ENCODE data around the gene GIPR. TPM values are rescaled to one million over a fixed set of nuclear protein-coding genes. Genes with fewer than 3 reads are reported as not detected.

GIPR gene
- total and polyA plus RNA-seq, 8 donors, result 2.6 to 49.0 (median 7.7) TPM

DNA sequence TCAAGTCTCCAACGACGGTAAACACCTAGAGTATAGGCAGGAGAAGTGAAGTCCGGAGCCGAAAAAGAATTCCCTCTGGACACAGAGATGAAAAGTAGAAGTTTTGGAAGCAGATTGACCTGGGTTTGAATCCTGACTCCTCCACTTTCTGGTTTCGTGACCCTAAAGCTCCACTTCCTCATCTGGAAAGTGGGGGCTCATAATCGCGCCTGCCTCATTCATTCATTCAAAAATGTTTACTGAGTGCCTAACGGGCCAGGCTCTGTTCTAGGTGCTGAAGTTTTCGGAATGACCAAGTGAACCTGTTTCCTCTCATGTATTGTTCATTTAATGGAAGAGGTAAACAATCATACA is 21.7 kb upstream of the GIPR start:
- intact Hi-C loops (cut with DNase I), result no loop called here

DNA sequence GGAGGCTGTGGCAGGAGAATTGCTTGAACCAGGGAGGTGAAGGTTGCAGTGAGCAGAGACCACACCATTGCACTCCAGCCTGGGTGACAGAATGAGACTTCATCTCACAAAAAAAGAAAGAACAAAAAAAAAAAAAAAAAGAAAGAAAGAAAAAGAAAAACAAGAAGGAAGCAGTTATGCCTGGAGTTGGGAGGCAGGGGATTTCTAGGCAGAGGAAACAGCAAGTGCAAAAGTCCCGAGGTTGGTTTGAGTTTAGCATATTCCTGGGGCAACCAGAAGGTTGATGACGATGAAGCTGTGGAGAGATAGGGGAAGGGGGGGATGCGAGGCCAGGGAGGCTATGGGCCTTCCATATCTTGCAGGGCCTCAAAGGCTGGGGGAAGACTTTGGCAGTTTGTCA is 17.3 kb upstream of the GIPR start:
- no peak for DNase-seq
- intact Hi-C loops (cut with DNase I), result no loop called here
- WGBS, 2 donors, result 77 to 79% methylated on average over 3 of the region's 3 CpGs
- no peak overlapping the region for H3K4me3 ChIP-seq
- H3K4me1 ChIP-seq, result peaks cover 0 to 2% (median 0%) of the 10 kb centered on the region in 3 donors
- H3K9me3 ChIP-seq, result no peaks in the 10 kb centered on the region
- TF ChIP-seq, protein P1, sequence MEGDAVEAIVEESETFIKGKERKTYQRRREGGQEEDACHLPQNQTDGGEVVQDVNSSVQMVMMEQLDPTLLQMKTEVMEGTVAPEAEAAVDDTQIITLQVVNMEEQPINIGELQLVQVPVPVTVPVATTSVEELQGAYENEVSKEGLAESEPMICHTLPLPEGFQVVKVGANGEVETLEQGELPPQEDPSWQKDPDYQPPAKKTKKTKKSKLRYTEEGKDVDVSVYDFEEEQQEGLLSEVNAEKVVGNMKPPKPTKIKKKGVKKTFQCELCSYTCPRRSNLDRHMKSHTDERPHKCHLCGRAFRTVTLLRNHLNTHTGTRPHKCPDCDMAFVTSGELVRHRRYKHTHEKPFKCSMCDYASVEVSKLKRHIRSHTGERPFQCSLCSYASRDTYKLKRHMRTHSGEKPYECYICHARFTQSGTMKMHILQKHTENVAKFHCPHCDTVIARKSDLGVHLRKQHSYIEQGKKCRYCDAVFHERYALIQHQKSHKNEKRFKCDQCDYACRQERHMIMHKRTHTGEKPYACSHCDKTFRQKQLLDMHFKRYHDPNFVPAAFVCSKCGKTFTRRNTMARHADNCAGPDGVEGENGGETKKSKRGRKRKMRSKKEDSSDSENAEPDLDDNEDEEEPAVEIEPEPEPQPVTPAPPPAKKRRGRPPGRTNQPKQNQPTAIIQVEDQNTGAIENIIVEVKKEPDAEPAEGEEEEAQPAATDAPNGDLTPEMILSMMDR (IDR thresholded peaks at IDR 0.05), result no peak
- no peaks in the 10 kb centered on the region for H3K27me3 ChIP-seq
- no peak for FAIRE-seq
- no peak overlapping the region for H3K27ac ChIP-seq
- no peak for ATAC-seq
- H3K36me3 ChIP-seq, result no peaks in the 10 kb centered on the region

More for the DNA sequence above, 21.7 kb upstream of the GIPR start:
- TF ChIP-seq, protein P1 (IDR thresholded peaks at IDR 0.05), result no peak
- H3K4me3 ChIP-seq, result peak overlapping the region in 1 of 4 donors; percentile 34
- no peaks in the 10 kb centered on the region for H3K9me3 ChIP-seq
- no peak for ATAC-seq
- no peak overlapping the region for H3K27ac ChIP-seq
- H3K27me3 ChIP-seq, result no peaks in the 10 kb centered on the region
- peaks cover 5 to 11% (median 8%) of the 10 kb centered on the region in 3 donors for H3K4me1 ChIP-seq
- DNase-seq, result no peak
- no peaks in the 10 kb centered on the region for H3K36me3 ChIP-seq
- no peak for FAIRE-seq
- 9 to 11% methylated on average over 9 of the region's 9 CpGs for WGBS, 2 donors

DNA sequence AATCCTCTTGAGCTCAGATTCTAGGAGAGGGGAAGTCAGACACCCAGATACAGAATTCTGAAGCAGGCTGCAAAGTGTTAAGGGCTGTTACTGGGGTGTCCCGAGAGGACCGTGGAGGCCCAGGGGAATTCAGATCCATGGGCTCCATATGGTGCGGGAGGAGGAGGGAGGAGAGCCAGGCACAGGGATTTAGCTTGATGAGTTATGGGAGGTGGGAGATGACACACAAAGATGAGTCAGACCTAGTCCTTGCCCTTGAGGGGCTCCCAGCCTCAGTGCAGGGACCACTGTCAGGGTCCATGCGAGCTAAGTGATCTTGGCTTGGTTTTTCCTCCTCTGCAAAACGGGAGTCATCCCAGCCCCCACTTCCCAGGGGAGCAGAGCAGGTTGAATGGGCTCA is 14.4 kb upstream of the GIPR start:
- intact Hi-C loops (cut with DNase I), result no loop called here
- WGBS, 2 donors, result 40 to 70% methylated on average over 4 to 5 of the region's 5 CpGs

DNA sequence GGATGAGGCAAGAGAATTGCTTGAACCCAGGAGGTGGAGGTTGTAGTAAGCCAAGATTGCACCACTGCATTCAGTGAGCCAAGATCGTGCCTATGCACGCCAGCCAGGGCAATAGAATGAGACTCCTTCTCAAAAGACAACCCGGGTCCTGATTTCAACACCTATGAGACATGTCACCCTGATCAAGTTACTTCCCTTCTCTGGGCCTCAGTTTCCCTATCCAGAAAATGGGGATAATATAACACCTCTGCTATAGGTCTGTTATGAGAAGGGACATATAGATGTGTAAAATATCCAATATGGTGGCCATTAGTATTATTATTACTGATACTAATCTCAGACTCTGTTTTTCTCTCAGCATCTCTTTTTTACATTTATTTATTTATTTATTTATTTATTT is 12.9 kb upstream of the GIPR start:
- no peak overlapping the region for H3K27ac ChIP-seq
- TF ChIP-seq, protein P1 (IDR thresholded peaks at IDR 0.05), result no peak
- no peak for ATAC-seq
- FAIRE-seq, result no peak
- H3K4me3 ChIP-seq, result no peak overlapping the region
- H3K36me3 ChIP-seq, result no peaks in the 10 kb centered on the region
- H3K27me3 ChIP-seq, result no peaks in the 10 kb centered on the region
- no peaks in the 10 kb centered on the region for H3K4me1 ChIP-seq
- H3K9me3 ChIP-seq, result no peaks in the 10 kb centered on the region
- WGBS, 2 donors, result 33 to 100% methylated on average over 3 of the region's 3 CpGs
- intact Hi-C loops (cut with DNase I), result no loop called here
- no peak for DNase-seq

More for the DNA sequence above, 14.4 kb upstream of the GIPR start:
- TF ChIP-seq, protein P1 (IDR thresholded peaks at IDR 0.05), result no peak
- Histone ChIP-seq H3K27ac (no peak overlapping the region), H3K9me3 (no peaks in the 10 kb centered on the region), H3K36me3 (no peaks in the 10 kb centered on the region), H3K4me3 (no peak overlapping the region), H3K27me3 (no peaks in the 10 kb centered on the region), H3K4me1 (no peaks in the 10 kb centered on the region)
- ATAC-seq (no peak), DNase-seq (no peak), FAIRE-seq (no peak)

DNA sequence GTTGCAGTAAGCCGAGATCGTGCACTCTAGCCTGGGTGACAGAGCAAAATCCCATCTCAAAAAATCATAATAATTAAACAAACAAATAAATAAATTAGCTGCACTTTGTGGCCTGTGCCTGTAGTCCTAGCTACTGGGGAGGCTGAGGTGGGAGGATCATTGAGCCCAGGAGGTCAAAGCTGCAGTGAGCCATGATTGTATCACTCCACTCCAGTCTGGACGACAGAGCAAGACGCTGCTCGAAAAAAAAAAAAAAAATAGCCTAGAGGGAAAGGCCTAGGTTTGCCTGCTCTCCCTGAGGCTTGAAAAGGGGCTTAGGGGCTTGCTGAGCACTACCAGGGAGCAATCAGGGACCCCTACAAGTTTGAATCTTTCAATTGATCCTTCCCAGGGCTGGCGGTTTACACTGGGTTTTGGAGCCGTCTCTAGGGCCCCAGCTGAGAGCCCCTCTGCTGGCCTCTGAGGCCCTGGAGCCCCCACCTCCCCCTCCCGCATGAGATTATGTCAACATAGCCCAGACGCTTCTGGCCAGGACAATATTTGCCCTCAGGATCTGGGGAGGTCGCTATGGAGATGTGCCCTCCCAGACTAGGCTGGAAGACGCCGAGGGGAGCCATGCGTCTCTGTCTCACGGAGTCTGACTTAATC is 10.4 kb upstream of the GIPR start:
- FAIRE-seq (no peak), ATAC-seq (peak in 3 of 4 donors; percentile 58 to 88 (median 84)), DNase-seq (no peak)
- no peaks in the 10 kb centered on the region for H3K36me3 ChIP-seq
- H3K4me3 ChIP-seq, result no peak overlapping the region
- intact Hi-C loops (cut with DNase I), result no loop called here
- no peaks in the 10 kb centered on the region for H3K9me3 ChIP-seq
- no peaks in the 10 kb centered on the region for H3K27me3 ChIP-seq
- 40 to 42% methylated on average over 14 of the region's 14 CpGs for WGBS, 2 donors
- H3K27ac ChIP-seq, result no peak overlapping the region
- no peaks in the 10 kb centered on the region for H3K4me1 ChIP-seq
- TF ChIP-seq, protein P1 (IDR thresholded peaks at IDR 0.05), result no peak

All from pancreas (tissue), 10 donors.